Measurements from ENCODE around the gene IFNL3.

IFNL3 gene

GRCh38 chr19:39203372-39204341 is 41.1 kb downstream of the IFNL3 start, which contains the start of gene SYCN:
SYCN (minus strand) TSS chr19:39204263; CDS start chr19:39204254, 9 bp downstream.
- no peak within 1 kb of the TSS for H3K27ac ChIP-seq (ENCODE audit: low read depth in 2 of 2, low read length in 2 of 2)
- peaks cover 20 to 38% of the 10 kb centered on the region in 2 donors for H3K27me3 ChIP-seq (ENCODE audit: control insufficient read depth in 2 of 2, insufficient read depth in 2 of 2, low read length in 2 of 2)
- H3K4me1 ChIP-seq (ENCODE audit: control insufficient read depth in 2 of 2, insufficient read depth in 2 of 2, low read length in 2 of 2) = no peaks in the 10 kb centered on the region
- no peak within 1 kb of the TSS for H3K9ac ChIP-seq (ENCODE audit: low read depth in 1 of 2, low read length in 2 of 2)
- no peaks in the 10 kb centered on the region for H3K9me3 ChIP-seq (ENCODE audit: control insufficient read depth in 2 of 2, low read length in 2 of 2)
- no peak within 1 kb of the TSS for H3K4me3 ChIP-seq (ENCODE audit: low read length in 2 of 2)
- no peaks in the 10 kb centered on the region for H3K36me3 ChIP-seq (ENCODE audit: control insufficient read depth in 2 of 2, insufficient read depth in 2 of 2, low read length in 2 of 2)

GRCh38 chr19:39202998-39203355 is 41.8 kb downstream of the IFNL3 start:
- no peak overlapping the region for H3K4me3 ChIP-seq (ENCODE audit: low read length in 2 of 2)
- no peak overlapping the region for H3K9ac ChIP-seq (ENCODE audit: low read depth in 1 of 2, low read length in 2 of 2)
- no peak overlapping the region for H3K27ac ChIP-seq (ENCODE audit: low read depth in 2 of 2, low read length in 2 of 2)
- no peaks in the 10 kb centered on the region for H3K36me3 ChIP-seq (ENCODE audit: control insufficient read depth in 2 of 2, insufficient read depth in 2 of 2, low read length in 2 of 2)
- H3K4me1 ChIP-seq (ENCODE audit: control insufficient read depth in 2 of 2, insufficient read depth in 2 of 2, low read length in 2 of 2) = no peaks in the 10 kb centered on the region
- H3K9me3 ChIP-seq (ENCODE audit: control insufficient read depth in 2 of 2, low read length in 2 of 2) = no peaks in the 10 kb centered on the region
- peaks cover 23 to 42% of the 10 kb centered on the region in 2 donors for H3K27me3 ChIP-seq (ENCODE audit: control insufficient read depth in 2 of 2, insufficient read depth in 2 of 2, low read length in 2 of 2)

GRCh38 chr19:39200803-39201115 is 44.0 kb downstream of the IFNL3 start:
- Histone ChIP-seq H3K27me3 (ENCODE audit: control insufficient read depth in 2 of 2, insufficient read depth in 2 of 2, low read length in 2 of 2) (peaks cover 29 to 62% of the 10 kb centered on the region in 2 donors), H3K27ac (ENCODE audit: low read depth in 2 of 2, low read length in 2 of 2) (no peak overlapping the region), H3K4me1 (ENCODE audit: control insufficient read depth in 2 of 2, insufficient read depth in 2 of 2, low read length in 2 of 2) (no peaks in the 10 kb centered on the region)

GRCh38 chr19:39200066-39200802 is 44.6 kb downstream of the IFNL3 start:
- Histone ChIP-seq H3K9ac (ENCODE audit: low read depth in 1 of 2, low read length in 2 of 2) (no peak overlapping the region), H3K9me3 (ENCODE audit: control insufficient read depth in 2 of 2, low read length in 2 of 2) (no peaks in the 10 kb centered on the region), H3K4me3 (ENCODE audit: low read length in 2 of 2) (no peak overlapping the region), H3K27ac (ENCODE audit: low read depth in 2 of 2, low read length in 2 of 2) (no peak overlapping the region), H3K27me3 (ENCODE audit: control insufficient read depth in 2 of 2, insufficient read depth in 2 of 2, low read length in 2 of 2) (peaks cover 32 to 66% of the 10 kb centered on the region in 2 donors), H3K4me1 (ENCODE audit: control insufficient read depth in 2 of 2, insufficient read depth in 2 of 2, low read length in 2 of 2) (no peaks in the 10 kb centered on the region), H3K36me3 (ENCODE audit: control insufficient read depth in 2 of 2, insufficient read depth in 2 of 2, low read length in 2 of 2) (no peaks in the 10 kb centered on the region)

More at GRCh38 chr19:39200803-39201115, 44.0 kb downstream of the IFNL3 start:
- H3K9ac ChIP-seq (ENCODE audit: low read depth in 1 of 2, low read length in 2 of 2) = no peak overlapping the region
- no peaks in the 10 kb centered on the region for H3K9me3 ChIP-seq (ENCODE audit: control insufficient read depth in 2 of 2, low read length in 2 of 2)
- no peak overlapping the region for H3K4me3 ChIP-seq (ENCODE audit: low read length in 2 of 2)
- H3K36me3 ChIP-seq (ENCODE audit: control insufficient read depth in 2 of 2, insufficient read depth in 2 of 2, low read length in 2 of 2) = no peaks in the 10 kb centered on the region

GRCh38 chr19:39199025-39199424 is 45.8 kb downstream of the IFNL3 start:
- Histone ChIP-seq H3K4me1 (ENCODE audit: control insufficient read depth in 2 of 2, insufficient read depth in 2 of 2, low read length in 2 of 2) (no peaks in the 10 kb centered on the region), H3K27ac (ENCODE audit: low read depth in 2 of 2, low read length in 2 of 2) (no peak overlapping the region), H3K27me3 (ENCODE audit: control insufficient read depth in 2 of 2, insufficient read depth in 2 of 2, low read length in 2 of 2) (peaks cover 33 to 61% of the 10 kb centered on the region in 2 donors), H3K9me3 (ENCODE audit: control insufficient read depth in 2 of 2, low read length in 2 of 2) (no peaks in the 10 kb centered on the region), H3K4me3 (ENCODE audit: low read length in 2 of 2) (no peak overlapping the region), H3K9ac (ENCODE audit: low read depth in 1 of 2, low read length in 2 of 2) (no peak overlapping the region), H3K36me3 (ENCODE audit: control insufficient read depth in 2 of 2, insufficient read depth in 2 of 2, low read length in 2 of 2) (no peaks in the 10 kb centered on the region)

- no peak overlapping the region for H3K4me3 ChIP-seq (ENCODE audit: low read length in 2 of 2)
- no peak overlapping the region for H3K9ac ChIP-seq (ENCODE audit: low read depth in 1 of 2, low read length in 2 of 2)
- H3K4me1 ChIP-seq (ENCODE audit: control insufficient read depth in 2 of 2, insufficient read depth in 2 of 2, low read length in 2 of 2) = peaks cover 0 to 5% of the 10 kb centered on the region in 2 donors
- no peaks in the 10 kb centered on the region for H3K36me3 ChIP-seq (ENCODE audit: control insufficient read depth in 2 of 2, insufficient read depth in 2 of 2, low read length in 2 of 2)
- H3K27ac ChIP-seq (ENCODE audit: low read depth in 2 of 2, low read length in 2 of 2) = no peak overlapping the region
- H3K27me3 ChIP-seq (ENCODE audit: control insufficient read depth in 2 of 2, insufficient read depth in 2 of 2, low read length in 2 of 2) = peaks cover 30 to 49% of the 10 kb centered on the region in 2 donors
- no peaks in the 10 kb centered on the region for H3K9me3 ChIP-seq (ENCODE audit: control insufficient read depth in 2 of 2, low read length in 2 of 2)
These were observed 47.0 kb downstream of the IFNL3 start for GRCh38 chr19:39197808-39198207.

GRCh38 chr19:39196860-39197562 is 47.8 kb downstream of the IFNL3 start, which contains the start of gene NCCRP1:
NCCRP1 (plus strand) TSS chr19:39196964; CDS start chr19:39196983, 19 bp downstream.
- Histone ChIP-seq H3K9ac (ENCODE audit: low read depth in 1 of 2, low read length in 2 of 2) (no peak within 1 kb of the TSS), H3K4me3 (ENCODE audit: low read length in 2 of 2) (no peak within 1 kb of the TSS), H3K27me3 (ENCODE audit: control insufficient read depth in 2 of 2, insufficient read depth in 2 of 2, low read length in 2 of 2) (peaks cover 29 to 46% of the 10 kb centered on the region in 2 donors), H3K36me3 (ENCODE audit: control insufficient read depth in 2 of 2, insufficient read depth in 2 of 2, low read length in 2 of 2) (no peaks in the 10 kb centered on the region), H3K4me1 (ENCODE audit: control insufficient read depth in 2 of 2, insufficient read depth in 2 of 2, low read length in 2 of 2) (peaks cover 0 to 5% of the 10 kb centered on the region in 2 donors), H3K27ac (ENCODE audit: low read depth in 2 of 2, low read length in 2 of 2) (no peak within 1 kb of the TSS), H3K9me3 (ENCODE audit: control insufficient read depth in 2 of 2, low read length in 2 of 2) (no peaks in the 10 kb centered on the region)

- H3K27me3 ChIP-seq (ENCODE audit: control insufficient read depth in 2 of 2, insufficient read depth in 2 of 2, low read length in 2 of 2) = peaks cover 27 to 40% of the 10 kb centered on the region in 2 donors
- H3K27ac ChIP-seq (ENCODE audit: low read depth in 2 of 2, low read length in 2 of 2) = no peak overlapping the region
- no peak overlapping the region for H3K4me3 ChIP-seq (ENCODE audit: low read length in 2 of 2)
These were observed 48.5 kb downstream of the IFNL3 start for GRCh38 chr19:39196320-39196719.

GRCh38 chr19:39195755-39196154 is 49.1 kb downstream of the IFNL3 start:
- Histone ChIP-seq H3K27me3 (ENCODE audit: control insufficient read depth in 2 of 2, insufficient read depth in 2 of 2, low read length in 2 of 2) (peaks cover 27 to 39% of the 10 kb centered on the region in 2 donors), H3K4me3 (ENCODE audit: low read length in 2 of 2) (no peak overlapping the region), H3K9ac (ENCODE audit: low read depth in 1 of 2, low read length in 2 of 2) (no peak overlapping the region)

More at GRCh38 chr19:39196320-39196719, 48.5 kb downstream of the IFNL3 start:
- Histone ChIP-seq H3K36me3 (ENCODE audit: control insufficient read depth in 2 of 2, insufficient read depth in 2 of 2, low read length in 2 of 2) (no peaks in the 10 kb centered on the region), H3K9ac (ENCODE audit: low read depth in 1 of 2, low read length in 2 of 2) (no peak overlapping the region), H3K4me1 (ENCODE audit: control insufficient read depth in 2 of 2, insufficient read depth in 2 of 2, low read length in 2 of 2) (peaks cover 0 to 5% of the 10 kb centered on the region in 2 donors), H3K9me3 (ENCODE audit: control insufficient read depth in 2 of 2, low read length in 2 of 2) (no peaks in the 10 kb centered on the region)

More at GRCh38 chr19:39195755-39196154, 49.1 kb downstream of the IFNL3 start:
- H3K36me3 ChIP-seq (ENCODE audit: control insufficient read depth in 2 of 2, insufficient read depth in 2 of 2, low read length in 2 of 2) = no peaks in the 10 kb centered on the region
- H3K27ac ChIP-seq (ENCODE audit: low read depth in 2 of 2, low read length in 2 of 2) = no peak overlapping the region
- no peaks in the 10 kb centered on the region for H3K9me3 ChIP-seq (ENCODE audit: control insufficient read depth in 2 of 2, low read length in 2 of 2)
- peaks cover 0 to 5% of the 10 kb centered on the region in 2 donors for H3K4me1 ChIP-seq (ENCODE audit: control insufficient read depth in 2 of 2, insufficient read depth in 2 of 2, low read length in 2 of 2)

Measured in mucosa of rectum (tissue), 2 donors.